ENCODE measurements around the gene UROC1.

The UROC1 gene

GRCh38 chr3:126494204-126494969, 23.2 kb downstream of the UROC1 start:
- Histone ChIP-seq H4K20me1 (ENCODE audit: insufficient read depth) (no peaks in the 10 kb centered on the region), H3K36me3 (ENCODE audit: insufficient read depth) (no peaks in the 10 kb centered on the region), H3K27me3 (ENCODE audit: insufficient read depth, low read depth) (no peaks in the 10 kb centered on the region), H3K9ac (peak overlapping the region; percentile 19; the same call in 1 of the 2 replicates), H3K4me2 (peak overlapping the region; percentile 72), H3K27ac (peak overlapping the region; percentile 58), H2AFZ (ENCODE audit: low read depth) (peak overlapping the region; percentile 56; the same call in 1 of the 2 replicates), H3K4me3 (IDR thresholded peaks at IDR 0.05; ENCODE audit: insufficient read depth, low read depth, low read length) (no peak overlapping the region), H3K4me1 (ENCODE audit: low read depth, poor library complexity, severe bottlenecking) (peaks cover 18% of the 10 kb centered on the region), H3K79me2 (ENCODE audit: insufficient read depth, low read depth) (no peaks in the 10 kb centered on the region)
- TF ChIP-seq CTCF (conservative IDR thresholded peaks at IDR 0.05; ENCODE audit: low read depth, low read length): no peak

- peak overlapping the region; percentile 72 for H3K4me2 ChIP-seq
- H3K27ac ChIP-seq: peak overlapping the region; percentile 58
- no peaks in the 10 kb centered on the region for H3K79me2 ChIP-seq (ENCODE audit: insufficient read depth, low read depth)
- peak overlapping the region; percentile 19; the same call in 1 of the 2 replicates for H3K9ac ChIP-seq
- peak overlapping the region; percentile 56; the same call in 1 of the 2 replicates for H2AFZ ChIP-seq (ENCODE audit: low read depth)
- H3K36me3 ChIP-seq (ENCODE audit: insufficient read depth): no peaks in the 10 kb centered on the region
- H4K20me1 ChIP-seq (ENCODE audit: insufficient read depth): no peaks in the 10 kb centered on the region
- no peak overlapping the region for H3K4me3 ChIP-seq (IDR thresholded peaks at IDR 0.05; ENCODE audit: insufficient read depth, low read depth, low read length)
- peaks cover 18% of the 10 kb centered on the region for H3K4me1 ChIP-seq (ENCODE audit: low read depth, poor library complexity, severe bottlenecking)
- no peaks in the 10 kb centered on the region for H3K27me3 ChIP-seq (ENCODE audit: insufficient read depth, low read depth)
- no peak for TF ChIP-seq CTCF (conservative IDR thresholded peaks at IDR 0.05; ENCODE audit: low read depth, low read length)
Observed at GRCh38 chr3:126493739-126494138, 23.8 kb downstream of the UROC1 start.

GRCh38 chr3:126493051-126493450, 24.5 kb downstream of the UROC1 start:
- Histone ChIP-seq H3K36me3 (ENCODE audit: insufficient read depth) (no peaks in the 10 kb centered on the region), H3K27ac (no peak overlapping the region; the same call in 1 of the 2 replicates), H3K4me2 (no peak overlapping the region), H3K27me3 (ENCODE audit: insufficient read depth, low read depth) (no peaks in the 10 kb centered on the region), H3K9ac (no peak overlapping the region; the same call in 1 of the 2 replicates), H4K20me1 (ENCODE audit: insufficient read depth) (no peaks in the 10 kb centered on the region), H3K79me2 (ENCODE audit: insufficient read depth, low read depth) (no peaks in the 10 kb centered on the region), H3K4me1 (ENCODE audit: low read depth, poor library complexity, severe bottlenecking) (peaks cover 18% of the 10 kb centered on the region), H3K4me3 (IDR thresholded peaks at IDR 0.05; ENCODE audit: insufficient read depth, low read depth, low read length) (no peak overlapping the region), H2AFZ (ENCODE audit: low read depth) (0 out of 2 replicates have a peak overlapping the region, but pooled peaks have one; percentile 56)
- no peak for TF ChIP-seq CTCF (conservative IDR thresholded peaks at IDR 0.05; ENCODE audit: low read depth, low read length)

- TF ChIP-seq CTCF (conservative IDR thresholded peaks at IDR 0.05; ENCODE audit: low read depth, low read length): no peak
- no peak overlapping the region for H3K4me3 ChIP-seq (IDR thresholded peaks at IDR 0.05; ENCODE audit: insufficient read depth, low read depth, low read length)
- H3K4me2 ChIP-seq: no peak overlapping the region
- H3K36me3 ChIP-seq (ENCODE audit: insufficient read depth): no peaks in the 10 kb centered on the region
- H2AFZ ChIP-seq (ENCODE audit: low read depth): no peak overlapping the region
- H4K20me1 ChIP-seq (ENCODE audit: insufficient read depth): no peaks in the 10 kb centered on the region
- peaks cover 18% of the 10 kb centered on the region for H3K4me1 ChIP-seq (ENCODE audit: low read depth, poor library complexity, severe bottlenecking)
- H3K27me3 ChIP-seq (ENCODE audit: insufficient read depth, low read depth): no peaks in the 10 kb centered on the region
- H3K79me2 ChIP-seq (ENCODE audit: insufficient read depth, low read depth): no peaks in the 10 kb centered on the region
- no peak overlapping the region for H3K27ac ChIP-seq
- no peak overlapping the region for H3K9ac ChIP-seq
Observed at GRCh38 chr3:126491221-126492013, 26.2 kb downstream of the UROC1 start.
